ENCODE results near the gene TNFRSF19.

DNA sequence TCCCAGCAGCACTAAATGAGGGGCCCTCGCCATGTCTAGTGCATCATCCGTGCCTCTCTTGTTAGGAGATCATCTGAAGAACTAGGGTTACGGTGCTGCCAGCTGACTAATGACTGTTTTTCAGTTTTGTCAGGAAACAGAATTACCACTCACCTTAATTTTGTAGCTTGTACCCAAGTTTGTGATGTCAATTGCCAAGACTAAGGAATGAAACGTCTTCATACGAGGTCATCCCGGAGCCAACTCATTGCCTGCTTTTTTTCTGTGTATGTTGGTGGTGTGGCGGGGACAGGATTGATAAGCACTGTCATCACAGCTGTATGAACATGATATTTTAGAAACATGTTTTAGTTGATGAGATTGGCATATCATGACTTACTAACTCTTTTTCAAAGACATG, 100.6 kb downstream of the TNFRSF19 start:
- TF ChIP-seq, protein P1, sequence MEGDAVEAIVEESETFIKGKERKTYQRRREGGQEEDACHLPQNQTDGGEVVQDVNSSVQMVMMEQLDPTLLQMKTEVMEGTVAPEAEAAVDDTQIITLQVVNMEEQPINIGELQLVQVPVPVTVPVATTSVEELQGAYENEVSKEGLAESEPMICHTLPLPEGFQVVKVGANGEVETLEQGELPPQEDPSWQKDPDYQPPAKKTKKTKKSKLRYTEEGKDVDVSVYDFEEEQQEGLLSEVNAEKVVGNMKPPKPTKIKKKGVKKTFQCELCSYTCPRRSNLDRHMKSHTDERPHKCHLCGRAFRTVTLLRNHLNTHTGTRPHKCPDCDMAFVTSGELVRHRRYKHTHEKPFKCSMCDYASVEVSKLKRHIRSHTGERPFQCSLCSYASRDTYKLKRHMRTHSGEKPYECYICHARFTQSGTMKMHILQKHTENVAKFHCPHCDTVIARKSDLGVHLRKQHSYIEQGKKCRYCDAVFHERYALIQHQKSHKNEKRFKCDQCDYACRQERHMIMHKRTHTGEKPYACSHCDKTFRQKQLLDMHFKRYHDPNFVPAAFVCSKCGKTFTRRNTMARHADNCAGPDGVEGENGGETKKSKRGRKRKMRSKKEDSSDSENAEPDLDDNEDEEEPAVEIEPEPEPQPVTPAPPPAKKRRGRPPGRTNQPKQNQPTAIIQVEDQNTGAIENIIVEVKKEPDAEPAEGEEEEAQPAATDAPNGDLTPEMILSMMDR (IDR thresholded peaks at IDR 0.05; ENCODE audit: poor library complexity) = no peak
- no peak for TF ChIP-seq EZH2 (IDR thresholded peaks at IDR 0.05; ENCODE audit: borderline replicate concordance)
- no peak for TF ChIP-seq EZH2phosphoT487 (IDR thresholded peaks at IDR 0.05; ENCODE audit: low read depth, severe bottlenecking, unreplicated experiment)
